Loucy (cell line): ENCODE results near the gene FOXL3.
"Not testable (repeated sequence)": the region's sequence is repeated elsewhere in the genome, so short reads cannot be mapped to it uniquely, and the experiment has no call there.

Experiments
- H2AFZ ChIP-seq: fragments of 200-600 bp; sonication (generic); 2 replicates; pipeline ENCODE4 v1.6.0; 2016; ENCODE audit warnings: antibody characterized with exemption, mild to moderate bottlenecking, low read length, moderate library complexity
- H3F3A ChIP-seq: fragments of 200-600 bp; 2 replicates; pipeline ENCODE4 v1.6.0; 2016; ENCODE audit warnings: antibody characterized with exemption, low read depth, mild to moderate bottlenecking
- H3K27me3 ChIP-seq: fragments of 200-600 bp; sonication (generic); 2 replicates; pipeline ENCODE4 v1.6.1; 2014; ENCODE audit warnings: low read length, mild to moderate bottlenecking; ENCODE audit not compliant: insufficient read depth, poor library complexity, severe bottlenecking
- H3K36me3 ChIP-seq: fragments of 200-600 bp; sonication (generic); 2 replicates; pipeline ENCODE4 v1.6.1; 2016; ENCODE audit warnings: low read length; ENCODE audit not compliant: insufficient read depth
- H3K4me1 ChIP-seq: fragments of 200-600 bp; sonication (generic); 2 replicates; pipeline ENCODE4 v1.5.1; 2014; ENCODE audit warnings: low read length, mild to moderate bottlenecking; ENCODE audit not compliant: insufficient read depth, poor library complexity, severe bottlenecking
- H3K4me2 ChIP-seq: fragments of 200-600 bp; sonication (generic); 2 replicates; pipeline ENCODE4 v1.6.0; 2014; ENCODE audit warnings: antibody characterized with exemption, low read length, low read depth, mild to moderate bottlenecking; ENCODE audit not compliant: poor library complexity, severe bottlenecking
- H3K4me3 ChIP-seq: fragments of 200-600 bp; sonication (generic); 2 replicates; pipeline ENCODE4 v1.5.1; 2014; ENCODE audit warnings: low read length, mild to moderate bottlenecking, mixed read lengths; ENCODE audit not compliant: poor library complexity, severe bottlenecking
- H3K79me2 ChIP-seq: fragments of 200-600 bp; sonication (generic); 2 replicates; pipeline ENCODE4 v1.6.1; 2014; ENCODE audit warnings: low read length; ENCODE audit not compliant: insufficient read depth
- H3K9ac ChIP-seq: fragments of 200-600 bp; sonication (generic); 2 replicates; pipeline ENCODE4 v1.6.0; 2014; ENCODE audit warnings: mild to moderate bottlenecking, low read depth, low read length, moderate library complexity; ENCODE audit not compliant: poor library complexity, severe bottlenecking
- H3K9me2 ChIP-seq: fragments of 200-600 bp; sonication (generic); replicated peaks from 2 replicates; pipeline ENCODE4 v1.6.1; 2016; ENCODE audit warnings: low read depth, low read length, mixed read lengths
- H3K9me3 ChIP-seq: fragments of 200-600 bp; sonication (generic); 2 replicates; pipeline ENCODE4 v1.6.1; 2014; ENCODE audit warnings: mild to moderate bottlenecking, antibody characterized with exemption, low read length, low read depth; ENCODE audit not compliant: insufficient read depth
- H4K20me1 ChIP-seq: fragments of 200-600 bp; sonication (generic); 2 replicates; pipeline ENCODE4 v1.6.0; 2014; ENCODE audit warnings: antibody characterized with exemption, low read length, mild to moderate bottlenecking; ENCODE audit not compliant: insufficient read depth, poor library complexity, severe bottlenecking
- CTCF ChIP-seq: fragments of 200-600 bp; sonication (generic); conservative IDR thresholded peaks from 2 replicates; pipeline ENCODE4 v1.5.1; 2014; ENCODE audit warnings: mild to moderate bottlenecking, antibody characterized with exemption, low read length
- EZH2phosphoT487 ChIP-seq: fragments of 200-600 bp; IDR thresholded peaks from 2 replicates; pipeline ENCODE4 v1.6.1; 2018; ENCODE audit warnings: antibody characterized with exemption, mild to moderate bottlenecking, moderate library complexity, borderline replicate concordance

FOXL3 gene

DNA sequence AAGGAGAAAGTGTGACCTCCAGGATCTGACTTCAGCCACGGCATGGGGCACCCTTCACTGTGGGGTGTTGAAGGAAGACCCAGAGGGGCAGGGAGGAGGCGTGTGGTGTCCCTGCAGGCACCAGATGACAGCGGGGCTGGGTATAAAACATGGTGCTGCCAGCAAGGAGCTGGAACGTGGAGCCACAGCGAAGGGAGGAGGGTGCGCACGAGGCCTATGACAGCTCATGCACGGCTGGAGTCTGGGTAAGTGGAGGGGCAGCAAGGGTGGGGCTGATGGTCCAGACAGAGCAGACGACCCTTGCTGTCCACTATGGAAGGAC lies 27.8 kb upstream of the FOXL3 start:
- Histone ChIP-seq H3K9me2 (no peaks in the 10 kb centered on the region), H2AFZ (no peak overlapping the region), H3K9me3 (peaks cover 33% of the 10 kb centered on the region; the same call in 1 of the 2 replicates), H3F3A (no peaks in the 10 kb centered on the region), H3K36me3 (no peaks in the 10 kb centered on the region), H3K4me3 (no peak overlapping the region), H3K4me2 (no peak overlapping the region), H4K20me1 (no peaks in the 10 kb centered on the region), H3K4me1 (no peaks in the 10 kb centered on the region), H3K79me2 (no peaks in the 10 kb centered on the region), H3K9ac (no peak overlapping the region), H3K27me3 (no peaks in the 10 kb centered on the region)
- no peak for TF ChIP-seq CTCF
- no peak for TF ChIP-seq EZH2phosphoT487

DNA sequence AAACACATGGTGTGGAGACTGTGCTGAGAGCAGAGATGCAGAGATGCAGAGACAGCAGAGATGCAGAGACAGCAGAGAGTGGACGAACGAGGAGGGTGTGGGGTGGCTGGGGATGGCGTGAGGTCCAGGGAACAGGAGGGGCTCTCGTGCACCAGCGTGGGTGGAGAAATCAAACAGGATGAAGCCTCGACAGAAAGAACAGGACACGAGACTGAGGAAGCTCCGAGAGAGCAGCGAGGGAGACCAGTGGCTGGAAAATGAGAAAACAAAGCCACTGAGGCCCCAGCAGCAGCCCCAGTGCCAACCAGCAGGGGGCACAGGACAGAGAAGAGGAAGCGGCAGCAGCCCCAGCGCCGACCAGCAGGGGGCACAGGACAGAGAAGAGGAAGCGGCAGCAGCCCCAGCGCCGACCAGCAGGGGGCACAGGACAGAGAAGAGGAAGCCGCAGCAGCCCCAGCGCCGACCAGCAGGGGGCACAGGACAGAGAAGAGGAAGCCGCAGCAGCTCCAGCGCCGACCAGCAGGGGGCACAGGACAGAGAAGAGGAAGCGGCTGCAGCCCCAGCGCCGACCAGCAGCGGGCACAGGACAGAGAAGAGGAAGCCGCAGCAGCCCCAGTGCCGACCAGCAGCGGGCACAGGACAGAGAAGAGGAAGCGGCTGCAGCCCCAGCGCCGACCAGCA lies 27.2 kb upstream of the FOXL3 start:
- not testable (repeated sequence) for H3F3A ChIP-seq, H3K9ac ChIP-seq, H3K4me1 ChIP-seq, H3K79me2 ChIP-seq, H3K27me3 ChIP-seq, H3K36me3 ChIP-seq, H4K20me1 ChIP-seq, H3K4me3 ChIP-seq, H3K4me2 ChIP-seq, H3K9me2 ChIP-seq, H2AFZ ChIP-seq
- peaks cover 28% of the 10 kb centered on the region; the same call in 1 of the 2 replicates for H3K9me3 ChIP-seq

DNA sequence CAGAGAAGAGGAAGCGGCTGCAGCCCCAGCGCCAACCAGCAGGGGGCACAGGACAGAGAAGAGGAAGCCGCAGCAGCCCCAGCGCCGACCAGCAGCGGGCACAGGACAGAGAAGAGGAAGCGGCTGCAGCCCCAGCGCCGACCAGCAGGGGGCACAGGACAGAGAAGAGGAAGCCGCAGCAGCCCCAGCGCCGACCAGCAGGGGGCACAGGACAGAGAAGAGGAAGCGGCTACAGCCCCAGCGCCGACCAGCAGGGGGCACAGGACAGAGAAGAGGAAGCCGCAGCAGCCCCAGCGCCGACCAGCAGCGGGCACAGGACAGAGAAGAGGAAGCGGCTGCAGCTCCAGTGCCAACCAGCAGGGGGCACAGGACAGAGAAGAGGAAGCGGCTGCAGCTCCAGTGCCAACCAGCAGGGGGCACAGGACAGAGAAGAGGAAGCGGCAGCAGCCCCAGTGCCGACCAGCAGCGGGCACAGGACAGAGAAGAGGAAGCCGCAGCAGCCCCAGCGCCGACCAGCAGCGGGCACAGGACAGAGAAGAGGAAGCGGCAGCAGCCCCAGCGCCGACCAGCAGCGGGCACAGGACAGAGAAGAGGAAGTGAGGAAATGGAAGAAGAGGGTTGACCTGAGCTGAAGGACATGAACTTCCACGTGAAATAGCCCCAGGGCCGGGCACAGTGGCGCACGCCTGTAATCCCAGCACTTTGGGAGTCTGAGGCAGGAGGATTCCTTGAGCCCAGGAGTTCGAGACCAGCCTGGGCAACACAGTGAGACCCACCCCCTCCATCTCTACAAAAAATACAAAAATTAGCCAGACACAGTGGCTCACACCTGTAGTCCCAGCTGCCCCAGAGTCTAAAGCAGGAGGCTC lies 26.3 kb upstream of the FOXL3 start:
- not testable (repeated sequence) for H3K9me2 ChIP-seq, H3K4me2 ChIP-seq, H4K20me1 ChIP-seq, H3K36me3 ChIP-seq, H3K4me1 ChIP-seq, H3K79me2 ChIP-seq, H3F3A ChIP-seq, H3K9ac ChIP-seq, H3K4me3 ChIP-seq, H3K27me3 ChIP-seq, H2AFZ ChIP-seq
- H3K9me3 ChIP-seq: peaks cover 28% of the 10 kb centered on the region; the same call in 1 of the 2 replicates
- peak; percentile 46; the same call in 1 of the 2 replicates for TF ChIP-seq CTCF
